ENCODE data around the gene CDH18.

CDH18 gene

DNA sequence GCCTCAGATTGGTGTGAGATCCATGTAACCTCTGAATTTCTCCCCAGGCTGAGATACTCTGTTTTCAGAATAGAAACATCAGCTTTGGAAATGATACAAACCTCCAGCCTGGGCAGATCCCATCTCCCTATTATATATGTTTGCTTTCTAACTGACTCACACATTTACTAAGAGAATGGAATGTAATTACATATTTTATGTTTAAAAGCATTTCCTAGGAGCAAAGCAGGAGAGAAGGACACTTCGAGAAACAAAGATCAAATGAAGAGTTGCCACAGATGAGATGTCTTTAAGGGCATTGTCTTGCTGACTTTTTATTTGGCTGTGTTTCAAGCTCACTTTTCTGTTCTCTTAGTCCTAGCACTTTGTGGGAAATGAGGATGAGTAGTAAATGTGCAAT is 96.3 kb downstream of the CDH18 start:
- H2AFZ ChIP-seq (ENCODE audit: low read depth, low read length, severe bottlenecking) = no peak overlapping the region
- H3F3A ChIP-seq (ENCODE audit: insufficient read depth) = no peaks in the 10 kb centered on the region
- H3K27ac ChIP-seq (ENCODE audit: low read depth, low read length) = no peak overlapping the region
- no peaks in the 10 kb centered on the region for H4K20me1 ChIP-seq (ENCODE audit: low read depth, low read length)
- no peaks in the 10 kb centered on the region for H3K79me2 ChIP-seq (ENCODE audit: insufficient read depth, low read length)
- H3K27me3 ChIP-seq (ENCODE audit: low read length) = no peaks in the 10 kb centered on the region
- H3K4me3 ChIP-seq (ENCODE audit: insufficient read depth, low read length, poor library complexity, severe bottlenecking) = no peak overlapping the region
- TF ChIP-seq, protein P1, sequence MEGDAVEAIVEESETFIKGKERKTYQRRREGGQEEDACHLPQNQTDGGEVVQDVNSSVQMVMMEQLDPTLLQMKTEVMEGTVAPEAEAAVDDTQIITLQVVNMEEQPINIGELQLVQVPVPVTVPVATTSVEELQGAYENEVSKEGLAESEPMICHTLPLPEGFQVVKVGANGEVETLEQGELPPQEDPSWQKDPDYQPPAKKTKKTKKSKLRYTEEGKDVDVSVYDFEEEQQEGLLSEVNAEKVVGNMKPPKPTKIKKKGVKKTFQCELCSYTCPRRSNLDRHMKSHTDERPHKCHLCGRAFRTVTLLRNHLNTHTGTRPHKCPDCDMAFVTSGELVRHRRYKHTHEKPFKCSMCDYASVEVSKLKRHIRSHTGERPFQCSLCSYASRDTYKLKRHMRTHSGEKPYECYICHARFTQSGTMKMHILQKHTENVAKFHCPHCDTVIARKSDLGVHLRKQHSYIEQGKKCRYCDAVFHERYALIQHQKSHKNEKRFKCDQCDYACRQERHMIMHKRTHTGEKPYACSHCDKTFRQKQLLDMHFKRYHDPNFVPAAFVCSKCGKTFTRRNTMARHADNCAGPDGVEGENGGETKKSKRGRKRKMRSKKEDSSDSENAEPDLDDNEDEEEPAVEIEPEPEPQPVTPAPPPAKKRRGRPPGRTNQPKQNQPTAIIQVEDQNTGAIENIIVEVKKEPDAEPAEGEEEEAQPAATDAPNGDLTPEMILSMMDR (IDR thresholded peaks at IDR 0.05; ENCODE audit: insufficient read depth, low read length, poor library complexity, severe bottlenecking) = no peak
- no peak for TF ChIP-seq EZH2phosphoT487 (conservative IDR thresholded peaks at IDR 0.05; ENCODE audit: low read length)
- no peaks in the 10 kb centered on the region for H3K9me2 ChIP-seq (replicated peaks; ENCODE audit: insufficient read depth, low read length)
- H3K4me2 ChIP-seq (ENCODE audit: low read depth, low read length, poor library complexity, severe bottlenecking) = no peak overlapping the region
- H3K9ac ChIP-seq (ENCODE audit: low read length) = no peak overlapping the region
- no peaks in the 10 kb centered on the region for H3K36me3 ChIP-seq (ENCODE audit: low read length)
- H3K9me3 ChIP-seq (ENCODE audit: insufficient read depth, low read length) = no peaks in the 10 kb centered on the region

DNA sequence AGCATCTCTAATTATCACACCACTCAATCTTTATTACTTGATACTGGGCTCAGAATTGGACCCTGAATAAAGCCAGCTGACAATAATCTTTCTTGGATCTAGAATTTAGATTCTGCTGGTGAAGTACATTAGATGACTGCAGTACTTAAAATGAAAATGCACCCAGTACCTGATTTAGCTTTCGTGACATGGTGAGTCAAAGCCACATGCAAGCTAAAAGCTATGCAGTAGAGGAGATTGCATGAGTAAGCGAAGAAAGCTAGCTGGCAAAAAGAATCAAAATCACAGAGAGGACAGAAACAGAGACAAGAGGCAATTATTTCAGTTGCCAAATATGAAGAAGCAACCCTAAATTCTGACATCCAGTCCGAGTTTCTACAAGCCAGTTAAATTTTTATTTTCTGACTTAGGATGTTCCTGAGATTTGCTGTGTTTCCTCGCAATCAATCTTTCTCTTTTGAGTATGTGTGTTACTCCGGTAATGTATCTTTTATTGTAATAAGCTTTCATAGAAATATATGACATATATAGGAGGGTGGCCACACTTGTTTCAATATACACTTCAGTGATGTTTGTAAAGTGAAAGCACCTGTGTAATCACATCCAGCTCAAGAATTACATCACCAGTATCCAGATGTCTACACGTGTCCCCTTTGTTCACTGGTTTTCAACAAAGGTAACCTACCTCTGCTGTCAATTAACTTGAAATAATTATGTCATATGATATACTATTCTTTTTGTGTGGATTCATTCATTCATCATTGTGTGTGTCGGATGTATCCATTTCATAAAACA is 101.7 kb downstream of the CDH18 start:
- Histone ChIP-seq H3K9me2 (replicated peaks; ENCODE audit: insufficient read depth, low read length) (no peaks in the 10 kb centered on the region), H3K9me3 (ENCODE audit: insufficient read depth, low read length) (no peaks in the 10 kb centered on the region), H3K9ac (ENCODE audit: low read length) (no peak overlapping the region), H3K27me3 (ENCODE audit: low read length) (no peaks in the 10 kb centered on the region), H3F3A (ENCODE audit: insufficient read depth) (no peaks in the 10 kb centered on the region), H3K4me3 (ENCODE audit: insufficient read depth, low read length, poor library complexity, severe bottlenecking) (no peak overlapping the region), H4K20me1 (ENCODE audit: low read depth, low read length) (no peaks in the 10 kb centered on the region), H3K4me2 (ENCODE audit: low read depth, low read length, poor library complexity, severe bottlenecking) (peak overlapping the region; percentile 19), H3K27ac (ENCODE audit: low read depth, low read length) (no peak overlapping the region), H3K36me3 (ENCODE audit: low read length) (no peaks in the 10 kb centered on the region), H2AFZ (ENCODE audit: low read depth, low read length, severe bottlenecking) (peak overlapping the region; percentile 76), H3K79me2 (ENCODE audit: insufficient read depth, low read length) (no peaks in the 10 kb centered on the region)
- TF ChIP-seq, protein P1 (IDR thresholded peaks at IDR 0.05; ENCODE audit: insufficient read depth, low read length, poor library complexity, severe bottlenecking) = no peak
- no peak for TF ChIP-seq EZH2phosphoT487 (conservative IDR thresholded peaks at IDR 0.05; ENCODE audit: low read length)

DNA sequence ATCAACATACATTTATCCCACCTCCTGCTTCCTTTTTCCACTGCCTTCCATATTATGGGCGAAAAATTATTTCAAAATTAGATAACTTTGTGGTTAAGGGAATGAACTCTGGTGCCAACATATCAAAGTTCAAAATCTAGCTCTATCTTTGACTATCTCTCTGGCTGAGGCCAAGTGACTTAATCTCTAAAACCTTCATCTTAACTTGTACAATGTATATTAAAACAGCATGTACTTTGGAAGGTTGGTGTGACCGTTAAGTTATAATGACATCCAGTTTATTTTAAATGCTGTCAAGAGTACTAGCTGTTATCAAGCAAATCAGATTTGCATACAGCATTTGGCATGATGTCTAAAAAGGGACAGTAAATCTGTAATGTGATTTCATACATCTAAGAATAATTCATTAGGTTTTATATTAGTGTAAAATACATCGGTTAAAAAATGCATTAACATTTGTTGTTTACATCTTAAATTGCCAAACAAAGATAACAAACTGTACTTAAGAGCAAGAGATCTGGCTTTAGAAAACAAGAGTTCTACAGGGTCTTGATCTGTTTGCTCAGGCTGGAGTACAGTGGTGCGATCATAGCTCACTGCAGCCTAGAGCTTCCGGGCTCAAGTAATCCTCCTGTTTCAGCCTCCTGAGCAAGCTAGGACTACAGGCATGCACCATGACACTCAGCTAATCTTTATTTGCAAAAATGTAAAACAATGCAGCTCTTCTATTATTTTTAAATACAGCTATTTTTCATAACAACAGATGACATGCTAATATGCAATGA is 102.8 kb downstream of the CDH18 start:
- Histone ChIP-seq H3K36me3 (ENCODE audit: low read length) (no peaks in the 10 kb centered on the region), H3K27ac (ENCODE audit: low read depth, low read length) (no peak overlapping the region), H2AFZ (ENCODE audit: low read depth, low read length, severe bottlenecking) (peak overlapping the region; percentile 1), H4K20me1 (ENCODE audit: low read depth, low read length) (no peaks in the 10 kb centered on the region), H3K4me3 (ENCODE audit: insufficient read depth, low read length, poor library complexity, severe bottlenecking) (no peak overlapping the region), H3K79me2 (ENCODE audit: insufficient read depth, low read length) (no peaks in the 10 kb centered on the region), H3K9me2 (replicated peaks; ENCODE audit: insufficient read depth, low read length) (no peaks in the 10 kb centered on the region), H3F3A (ENCODE audit: insufficient read depth) (no peaks in the 10 kb centered on the region), H3K9ac (ENCODE audit: low read length) (no peak overlapping the region), H3K4me2 (ENCODE audit: low read depth, low read length, poor library complexity, severe bottlenecking) (no peak overlapping the region), H3K27me3 (ENCODE audit: low read length) (no peaks in the 10 kb centered on the region), H3K9me3 (ENCODE audit: insufficient read depth, low read length) (no peaks in the 10 kb centered on the region)
- TF ChIP-seq EZH2phosphoT487 (conservative IDR thresholded peaks at IDR 0.05; ENCODE audit: low read length) = no peak
- TF ChIP-seq, protein P1 (IDR thresholded peaks at IDR 0.05; ENCODE audit: insufficient read depth, low read length, poor library complexity, severe bottlenecking) = no peak

Data from SU-DHL-6 (cell line).